K562 (cell line): ENCODE measurements around the gene CDKN1C. TPM values are rescaled to one million over a fixed set of nuclear protein-coding genes. Genes with fewer than 3 reads are reported as not detected.

Experiments used
- BCL6 ChIP-seq: fragments of 250-450 bp; sonication (Bioruptor Pico); IDR thresholded peaks from 2 replicates; pipeline ENCODE4 v1.4.0; 2020
- CBX1 ChIP-seq: sonication (generic); IDR thresholded peaks from 2 replicates; pipeline ENCODE4 v1.6.1; 2016; ENCODE audit warnings: antibody characterized with exemption, low read depth, mild to moderate bottlenecking
- CREM ChIP-seq: IDR thresholded peaks from 2 replicates; pipeline ENCODE4 v1.6.1; 2014; ENCODE audit warnings: antibody characterized with exemption, low read depth
- ETS1 ChIP-seq: conservative IDR thresholded peaks from 2 replicates; pipeline ENCODE4 v1.6.1; 2011; ENCODE audit warnings: low read depth, mild to moderate bottlenecking, low read length; ENCODE audit not compliant: control insufficient read depth
- FOXP1 ChIP-seq: sonication (generic); formaldehyde crosslinking; IDR thresholded peaks from 2 replicates; pipeline ENCODE4 v1.8.0; 2022; ENCODE audit warnings: mild to moderate bottlenecking, missing genetic modification reagents
- KAT8 ChIP-seq: fragments of 450-650 bp; IDR thresholded peaks from 2 replicates; pipeline ENCODE4 v1.6.1; 2016; ENCODE audit warnings: low read depth, mild to moderate bottlenecking
- MYNN ChIP-seq, 2 experiments: sonication (generic); formaldehyde crosslinking in 1 of 2; IDR thresholded peaks; 2 replicates each; pipeline versions ENCODE4 v1.5.0 to v1.6.1; 2016 to 2020; ENCODE audit warnings: antibody characterized with exemption in 1 of 2, missing genetic modification reagents in 1 of 2
- RAD51 ChIP-seq: fragments of 450-650 bp; IDR thresholded peaks from 2 replicates; pipeline ENCODE4 v1.7.1; 2016; ENCODE audit warnings: low read depth, mild to moderate bottlenecking, borderline replicate concordance
- SIN3B ChIP-seq: fragments of 450-650 bp; IDR thresholded peaks from 2 replicates; pipeline ENCODE4 v1.6.1; 2017; ENCODE audit warnings: low read depth, mild to moderate bottlenecking, moderate library complexity
- ZBTB17 ChIP-seq: fragments of 450-650 bp; formaldehyde crosslinking; IDR thresholded peaks from 2 replicates; pipeline ENCODE4 v1.4.0; 2020; ENCODE audit warnings: mild to moderate bottlenecking
- ZFP30 ChIP-seq: fragments of 250-450 bp; sonication (Bioruptor Pico); IDR thresholded peaks from 2 replicates; pipeline ENCODE4 v1.8.0; 2022; ENCODE audit warnings: moderate library complexity, mild to moderate bottlenecking, inconsistent platforms, borderline replicate concordance
- ZNF134 ChIP-seq: fragments of 250-450 bp; sonication (Bioruptor Pico); conservative IDR thresholded peaks from 2 replicates; pipeline ENCODE4 v1.4.0; 2020
- ZNF165 ChIP-seq: fragments of 250-450 bp; sonication (Bioruptor Pico); IDR thresholded peaks from 2 replicates; pipeline ENCODE4 v1.4.0; 2020; ENCODE audit warnings: borderline replicate concordance
- ZNF324 ChIP-seq: fragments of 250-450 bp; sonication (Bioruptor Pico); IDR thresholded peaks from 2 replicates; pipeline ENCODE4 v1.4.0; 2020; ENCODE audit warnings: mild to moderate bottlenecking
- ZNF699 ChIP-seq: fragments of 250-450 bp; sonication (Bioruptor Pico); IDR thresholded peaks from 2 replicates; pipeline ENCODE4 v1.8.0; 2021; ENCODE audit warnings: mild to moderate bottlenecking, moderate library complexity; ENCODE audit not compliant: insufficient replicate concordance
- polyA plus RNA-seq, 8 experiments: library from polyadenylated mRNA; depleted of rRNA in 4 of 8; stranded (reverse) in 5 of 8; unstranded in 3 of 8; fragments of >200 nt; fragmentation: Nextera tagmentation in 2 of 8; fragmentation: Illumina TruSeq in 1 of 8; extraction: Ambion mirVana in 2 of 8; extraction: Trizol in 1 of 8; gene quantifications; 2 replicates each; pipeline versions ENCODE4 v1.2.1 to v1.2.3, GENCODE V29; 2011 to 2014; ENCODE audit warnings: inconsistent platforms in 1 of 8, missing spikeins in 1 of 8
- total RNA-seq, 7 experiments: library from RNA; depleted of rRNA in 6 of 7; stranded (reverse); fragments of >200 nt in 6 of 7; fragmentation: Illumina TruSeq in 2 of 7; extraction: Trizol in 2 of 7; gene quantifications; 2 replicates each; pipeline versions ENCODE4 v1.2.1 to v1.2.3, GENCODE V29; 2011 to 2021; ENCODE audit warnings: low replicate concordance in 1 of 7
- TF ChIP-seq, protein P1 (sequence below): sonication (generic); formaldehyde crosslinking; IDR thresholded peaks from 2 replicates; pipeline ENCODE4 v1.8.0; 2023; ENCODE audit warnings: missing genetic modification reagents, mild to moderate bottlenecking, borderline replicate concordance
- TF ChIP-seq, protein P2 (sequence below): sonication (generic); formaldehyde crosslinking; IDR thresholded peaks from 2 replicates; pipeline ENCODE4 v1.8.0; 2022; ENCODE audit warnings: mild to moderate bottlenecking, missing genetic modification reagents, borderline replicate concordance
- TF ChIP-seq, protein P3 (sequence below): fragments of 450-650 bp; IDR thresholded peaks from 2 replicates; pipeline ENCODE4 v1.6.1; 2018; ENCODE audit warnings: mild to moderate bottlenecking, low read depth; ENCODE audit not compliant: partially characterized antibody

CDKN1C gene
- total and polyA plus RNA-seq, 9 of the 15 experiments (the other 6 are each of a cell fraction or from before 2014, with no cell fraction given), result 2.8 to 21.1 (median 9.3) TPM

- TF ChIP-seq, protein P1, sequence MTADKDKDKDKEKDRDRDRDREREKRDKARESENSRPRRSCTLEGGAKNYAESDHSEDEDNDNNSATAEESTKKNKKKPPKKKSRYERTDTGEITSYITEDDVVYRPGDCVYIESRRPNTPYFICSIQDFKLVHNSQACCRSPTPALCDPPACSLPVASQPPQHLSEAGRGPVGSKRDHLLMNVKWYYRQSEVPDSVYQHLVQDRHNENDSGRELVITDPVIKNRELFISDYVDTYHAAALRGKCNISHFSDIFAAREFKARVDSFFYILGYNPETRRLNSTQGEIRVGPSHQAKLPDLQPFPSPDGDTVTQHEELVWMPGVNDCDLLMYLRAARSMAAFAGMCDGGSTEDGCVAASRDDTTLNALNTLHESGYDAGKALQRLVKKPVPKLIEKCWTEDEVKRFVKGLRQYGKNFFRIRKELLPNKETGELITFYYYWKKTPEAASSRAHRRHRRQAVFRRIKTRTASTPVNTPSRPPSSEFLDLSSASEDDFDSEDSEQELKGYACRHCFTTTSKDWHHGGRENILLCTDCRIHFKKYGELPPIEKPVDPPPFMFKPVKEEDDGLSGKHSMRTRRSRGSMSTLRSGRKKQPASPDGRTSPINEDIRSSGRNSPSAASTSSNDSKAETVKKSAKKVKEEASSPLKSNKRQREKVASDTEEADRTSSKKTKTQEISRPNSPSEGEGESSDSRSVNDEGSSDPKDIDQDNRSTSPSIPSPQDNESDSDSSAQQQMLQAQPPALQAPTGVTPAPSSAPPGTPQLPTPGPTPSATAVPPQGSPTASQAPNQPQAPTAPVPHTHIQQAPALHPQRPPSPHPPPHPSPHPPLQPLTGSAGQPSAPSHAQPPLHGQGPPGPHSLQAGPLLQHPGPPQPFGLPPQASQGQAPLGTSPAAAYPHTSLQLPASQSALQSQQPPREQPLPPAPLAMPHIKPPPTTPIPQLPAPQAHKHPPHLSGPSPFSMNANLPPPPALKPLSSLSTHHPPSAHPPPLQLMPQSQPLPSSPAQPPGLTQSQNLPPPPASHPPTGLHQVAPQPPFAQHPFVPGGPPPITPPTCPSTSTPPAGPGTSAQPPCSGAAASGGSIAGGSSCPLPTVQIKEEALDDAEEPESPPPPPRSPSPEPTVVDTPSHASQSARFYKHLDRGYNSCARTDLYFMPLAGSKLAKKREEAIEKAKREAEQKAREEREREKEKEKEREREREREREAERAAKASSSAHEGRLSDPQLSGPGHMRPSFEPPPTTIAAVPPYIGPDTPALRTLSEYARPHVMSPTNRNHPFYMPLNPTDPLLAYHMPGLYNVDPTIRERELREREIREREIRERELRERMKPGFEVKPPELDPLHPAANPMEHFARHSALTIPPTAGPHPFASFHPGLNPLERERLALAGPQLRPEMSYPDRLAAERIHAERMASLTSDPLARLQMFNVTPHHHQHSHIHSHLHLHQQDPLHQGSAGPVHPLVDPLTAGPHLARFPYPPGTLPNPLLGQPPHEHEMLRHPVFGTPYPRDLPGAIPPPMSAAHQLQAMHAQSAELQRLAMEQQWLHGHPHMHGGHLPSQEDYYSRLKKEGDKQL (CRISPR knock-in tag), result no peak
- TF ChIP-seq ZBTB17 (no peak), BCL6 (CRISPR knock-in tag) (no peak), ZFP30 (no peak), CREM (peak; percentile 59), RAD51 (no peak), ZNF165 (CRISPR knock-in tag) (no peak), ZNF134 (CRISPR knock-in tag) (peak; percentile 59; the same call in 1 of the 2 replicates), ETS1 (no peak; the same call in 1 of the 2 replicates), FOXP1 (peak; percentile 87; the same call in 1 of the 2 replicates), ZNF699 (CRISPR knock-in tag) (no peak), CBX1 (no peak), MYNN (IDR thresholded peaks at IDR 0.05) (0 out of 2 replicates have a peak, but pooled peaks have one; percentile 17), MYNN (CRISPR knock-in tag; IDR thresholded peaks at IDR 0.05) (no peak), KAT8 (no peak), ZNF324 (CRISPR knock-in tag) (no peak), SIN3B (no peak)
- TF ChIP-seq, protein P2, sequence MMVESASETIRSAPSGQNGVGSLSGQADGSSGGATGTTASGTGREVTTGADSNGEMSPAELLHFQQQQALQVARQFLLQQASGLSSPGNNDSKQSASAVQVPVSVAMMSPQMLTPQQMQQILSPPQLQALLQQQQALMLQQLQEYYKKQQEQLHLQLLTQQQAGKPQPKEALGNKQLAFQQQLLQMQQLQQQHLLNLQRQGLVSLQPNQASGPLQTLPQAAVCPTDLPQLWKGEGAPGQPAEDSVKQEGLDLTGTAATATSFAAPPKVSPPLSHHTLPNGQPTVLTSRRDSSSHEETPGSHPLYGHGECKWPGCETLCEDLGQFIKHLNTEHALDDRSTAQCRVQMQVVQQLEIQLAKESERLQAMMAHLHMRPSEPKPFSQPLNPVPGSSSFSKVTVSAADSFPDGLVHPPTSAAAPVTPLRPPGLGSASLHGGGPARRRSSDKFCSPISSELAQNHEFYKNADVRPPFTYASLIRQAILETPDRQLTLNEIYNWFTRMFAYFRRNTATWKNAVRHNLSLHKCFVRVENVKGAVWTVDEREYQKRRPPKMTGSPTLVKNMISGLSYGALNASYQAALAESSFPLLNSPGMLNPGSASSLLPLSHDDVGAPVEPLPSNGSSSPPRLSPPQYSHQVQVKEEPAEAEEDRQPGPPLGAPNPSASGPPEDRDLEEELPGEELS (CRISPR knock-in tag), result peak; percentile 50; the same call in 1 of the 2 replicates
- TF ChIP-seq, protein P3, sequence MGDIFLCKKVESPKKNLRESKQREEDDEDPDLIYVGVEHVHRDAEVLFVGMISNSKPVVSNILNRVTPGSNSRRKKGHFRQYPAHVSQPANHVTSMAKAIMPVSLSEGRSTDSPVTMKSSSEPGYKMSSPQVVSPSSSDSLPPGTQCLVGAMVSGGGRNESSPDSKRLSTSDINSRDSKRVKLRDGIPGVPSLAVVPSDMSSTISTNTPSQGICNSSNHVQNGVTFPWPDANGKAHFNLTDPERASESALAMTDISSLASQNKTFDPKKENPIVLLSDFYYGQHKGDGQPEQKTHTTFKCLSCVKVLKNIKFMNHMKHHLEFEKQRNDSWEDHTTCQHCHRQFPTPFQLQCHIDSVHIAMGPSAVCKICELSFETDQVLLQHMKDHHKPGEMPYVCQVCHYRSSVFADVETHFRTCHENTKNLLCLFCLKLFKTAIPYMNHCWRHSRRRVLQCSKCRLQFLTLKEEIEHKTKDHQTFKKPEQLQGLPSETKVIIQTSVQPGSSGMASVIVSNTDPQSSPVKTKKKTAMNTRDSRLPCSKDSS, result no peak
Measured at GRCh38 chr11:2898366-2899079, 12.9 kb upstream of the CDKN1C start (continued).
